ENCODE results near the gene PPP1R13B.

Gene PPP1R13B

DNA sequence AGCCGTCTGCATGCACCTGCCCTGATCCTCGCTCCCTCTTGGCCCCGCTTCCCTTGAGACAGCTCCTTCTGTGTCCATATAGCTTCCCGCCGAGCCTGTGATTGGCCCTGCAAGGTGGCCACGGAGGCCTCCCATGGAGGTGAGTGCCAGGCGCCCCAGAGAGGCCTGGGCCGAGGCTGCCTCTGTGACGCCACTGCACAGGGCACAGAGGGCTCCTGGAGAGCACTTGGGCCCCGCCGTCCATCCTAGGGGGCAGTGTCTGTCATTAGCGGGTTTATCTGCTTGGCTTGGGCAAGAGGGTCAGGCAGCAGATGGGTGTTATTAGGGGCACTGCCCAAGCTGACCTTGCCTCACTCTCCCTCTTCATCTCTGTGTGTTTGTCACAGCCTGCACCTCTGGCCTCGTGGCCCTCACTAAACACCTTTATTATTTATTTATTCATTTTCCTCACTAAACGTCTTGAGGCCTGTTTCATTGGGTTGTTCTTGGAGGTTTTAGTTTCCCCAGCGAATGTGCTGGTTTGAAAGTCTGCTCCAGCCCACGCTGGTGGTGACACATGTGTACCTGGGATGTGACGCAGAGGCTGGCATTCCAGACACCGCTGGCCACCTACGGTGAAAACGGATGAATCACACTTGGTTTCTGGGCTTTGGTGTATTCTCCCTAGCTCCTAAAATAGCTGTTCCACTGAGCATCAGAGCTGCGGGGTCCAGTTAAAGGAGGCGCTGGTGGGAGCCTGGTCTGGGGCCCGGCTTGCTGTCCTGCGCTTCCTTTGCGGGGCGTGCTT is 125.8 kb downstream of the PPP1R13B start:
- TF ChIP-seq CTCF (IDR thresholded peaks at IDR 0.05; ENCODE audit: extremely low read depth, missing control alignments), result no peak
- no peak for DNase-seq (ENCODE audit: low spot score)

DNA sequence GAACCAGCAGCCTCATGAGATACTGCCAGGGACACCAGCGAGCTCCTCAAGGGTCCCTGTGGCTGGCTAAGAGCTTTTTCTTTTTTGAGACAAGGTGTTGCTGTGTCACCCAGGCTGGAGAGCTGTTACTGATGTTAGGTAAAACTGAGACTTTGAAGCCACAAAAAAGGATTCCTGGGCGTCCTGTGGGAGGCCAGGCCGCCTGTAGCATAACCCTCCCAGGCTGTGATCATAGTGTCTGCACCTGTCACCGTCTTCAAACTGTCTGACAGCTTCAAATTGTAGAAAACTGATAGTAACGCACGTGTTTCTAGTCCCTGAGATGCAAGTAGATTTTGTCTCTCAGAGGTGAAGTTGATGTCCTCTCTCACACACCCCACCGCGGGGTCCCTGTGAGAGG is 127.6 kb downstream of the PPP1R13B start:
- no peak for TF ChIP-seq CTCF (IDR thresholded peaks at IDR 0.05; ENCODE audit: extremely low read depth, missing control alignments)
- no peak for DNase-seq (ENCODE audit: low spot score)

GRCh38 chr14:103718572-103718971 is 128.8 kb downstream of the PPP1R13B start:
- TF ChIP-seq CTCF (IDR thresholded peaks at IDR 0.05; ENCODE audit: extremely low read depth, missing control alignments), result no peak

GRCh38 chr14:103716899-103717411 is 130.4 kb downstream of the PPP1R13B start:
- no peak for DNase-seq (ENCODE audit: low spot score)
- TF ChIP-seq CTCF (IDR thresholded peaks at IDR 0.05; ENCODE audit: extremely low read depth, missing control alignments), result no peak

More at GRCh38 chr14:103718572-103718971, 128.8 kb downstream of the PPP1R13B start:
- DNase-seq (ENCODE audit: low spot score), result no peak

GRCh38 chr14:103716091-103716801 is 131.1 kb downstream of the PPP1R13B start:
- peak; percentile 75 for DNase-seq (ENCODE audit: low spot score)
- TF ChIP-seq CTCF (IDR thresholded peaks at IDR 0.05; ENCODE audit: extremely low read depth, missing control alignments), result no peak

DNA sequence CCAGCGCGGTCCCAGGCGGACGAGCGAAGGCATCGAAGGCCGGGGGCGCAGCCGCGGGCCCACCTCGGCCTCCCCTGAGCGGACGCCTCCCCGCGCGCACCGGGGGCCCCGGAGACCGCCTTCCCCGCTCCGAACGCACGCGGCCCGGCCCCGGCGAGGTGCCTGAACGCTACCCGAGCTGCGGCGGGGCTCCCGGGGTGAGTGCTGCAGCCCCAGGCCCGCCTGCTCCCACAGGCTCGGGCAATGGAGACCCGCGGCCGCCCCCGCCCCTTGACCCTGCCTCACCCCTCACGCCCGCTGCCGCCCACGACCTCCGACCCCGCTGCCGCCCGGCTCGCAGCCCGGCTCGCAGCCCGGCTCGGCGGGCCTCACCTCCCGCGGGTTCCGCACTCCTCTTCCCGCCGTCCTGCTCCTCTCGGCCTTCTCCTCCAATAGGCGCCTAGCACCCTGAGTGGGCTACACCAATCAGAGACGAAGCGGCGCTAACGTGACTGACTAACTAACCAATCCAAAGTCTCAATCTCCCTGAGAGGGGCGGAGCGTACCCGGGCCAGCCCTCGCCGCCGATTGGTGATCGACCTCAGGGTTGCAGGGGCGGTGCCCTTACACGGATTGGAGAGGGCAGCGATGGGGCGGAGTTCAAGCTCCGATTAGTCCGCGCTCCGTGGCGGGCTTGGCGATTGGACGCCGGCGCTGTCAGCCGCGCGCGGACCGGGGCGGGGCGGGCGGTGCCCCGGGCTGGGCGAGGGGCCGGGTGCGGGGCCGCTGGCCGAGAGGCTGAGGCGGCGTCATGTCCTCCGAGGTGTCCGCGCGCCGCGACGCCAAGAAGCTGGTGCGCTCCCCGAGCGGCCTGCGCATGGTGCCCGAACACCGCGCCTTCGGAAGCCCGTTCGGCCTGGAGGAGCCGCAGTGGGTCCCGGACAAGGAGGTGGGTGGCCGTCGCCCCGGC is 132.0 kb downstream of the PPP1R13B start, which contains the start of the genes XRCC3 and ZFYVE21:
Gene XRCC3, minus strand, starts transcription at position 400 of the 949 bp plus-strand sequence. CDS start 4,364 bp downstream, outside the sequence.
Gene ZFYVE21, plus strand, starts transcription at position 759 of the 949 bp plus-strand sequence. Its CDS starts 32 bp downstream, at position 791.
- DNase-seq (ENCODE audit: low spot score), result peak; percentile 100
- TF ChIP-seq CTCF (IDR thresholded peaks at IDR 0.05; ENCODE audit: extremely low read depth, missing control alignments), result no peak

Measured in GM20000 (cell line).